SKM-1 (cell line): Measurements from ENCODE around the gene NFE2L3.

Experiments
- DNase-seq: peaks from one replicate; lab custom pipeline; 2025; ENCODE audit not compliant: unreplicated experiment; lab: John Stamatoyannopoulos, UW

NFE2L3 gene

GRCh38 chr7:26198781-26199169 lies 46.8 kb downstream of the NFE2L3 start:
- DNase-seq, result no peak

GRCh38 chr7:26199301-26200037 lies 47.5 kb downstream of the NFE2L3 start:
- no peak for DNase-seq

GRCh38 chr7:26200038-26200443 lies 48.0 kb downstream of the NFE2L3 start:
- peak; percentile 65 for DNase-seq

GRCh38 chr7:26200444-26201246 lies 48.6 kb downstream of the NFE2L3 start, which contains the start of gene HNRNPA2B1:
HNRNPA2B1 (minus strand) TSS chr7:26200746; CDS start chr7:26200577, 169 bp downstream.
- DNase-seq, result peak; percentile 93

- DNase-seq, result peak; percentile 84
Measured at GRCh38 chr7:26201247-26202018, 49.4 kb downstream of the NFE2L3 start, which contains the start of gene CBX3. CBX3 (plus strand) TSS chr7:26201745; CDS start chr7:26202999, 1,254 bp downstream.

GRCh38 chr7:26202019-26202990 lies 50.3 kb downstream of the NFE2L3 start:
- DNase-seq, result peak; percentile 51

- DNase-seq, result no peak
Measured at GRCh38 chr7:26203016-26203415, 51.0 kb downstream of the NFE2L3 start.

GRCh38 chr7:26208040-26208439 lies 56.0 kb downstream of the NFE2L3 start:
- DNase-seq, result no peak

GRCh38 chr7:26212921-26213718 lies 61.1 kb downstream of the NFE2L3 start:
- no peak for DNase-seq

GRCh38 chr7:26213807-26214515 lies 62.0 kb downstream of the NFE2L3 start:
- no peak for DNase-seq

- no peak for DNase-seq
Measured at GRCh38 chr7:26216049-26216448, 64.1 kb downstream of the NFE2L3 start.

- DNase-seq, result no peak
Measured at GRCh38 chr7:26224359-26224758, 72.4 kb downstream of the NFE2L3 start.

GRCh38 chr7:26227987-26228386 lies 76.0 kb downstream of the NFE2L3 start:
- DNase-seq, result no peak

GRCh38 chr7:26233902-26234511 lies 82.0 kb downstream of the NFE2L3 start:
- DNase-seq, result no peak
